KOPT-K1 (cell line): Measurements from ENCODE around the gene C5AR2.
"Not testable (repeated sequence)": the region's sequence is repeated elsewhere in the genome, so short reads cannot be mapped to it uniquely, and the experiment has no call there.

Experiments used
- H3K27ac ChIP-seq: fragments of 200-600 bp; sonication (generic); 2 replicates; pipeline ENCODE4 v1.5.1; 2016; ENCODE audit warnings: antibody characterized with exemption, mild to moderate bottlenecking, low read depth, low read length; ENCODE audit not compliant: poor library complexity, severe bottlenecking
- H3K36me3 ChIP-seq: fragments of 200-600 bp; sonication (generic); 2 replicates; pipeline ENCODE4 v1.5.1; 2017; ENCODE audit warnings: antibody characterized with exemption, mild to moderate bottlenecking, low read length, moderate library complexity; ENCODE audit not compliant: insufficient read depth
- H3K9me3 ChIP-seq: fragments of 200-600 bp; sonication (generic); 2 replicates; pipeline ENCODE4 v1.5.1; 2017; ENCODE audit warnings: antibody characterized with exemption, low read length, mild to moderate bottlenecking; ENCODE audit not compliant: insufficient read depth, poor library complexity, severe bottlenecking

C5AR2 gene

DNA sequence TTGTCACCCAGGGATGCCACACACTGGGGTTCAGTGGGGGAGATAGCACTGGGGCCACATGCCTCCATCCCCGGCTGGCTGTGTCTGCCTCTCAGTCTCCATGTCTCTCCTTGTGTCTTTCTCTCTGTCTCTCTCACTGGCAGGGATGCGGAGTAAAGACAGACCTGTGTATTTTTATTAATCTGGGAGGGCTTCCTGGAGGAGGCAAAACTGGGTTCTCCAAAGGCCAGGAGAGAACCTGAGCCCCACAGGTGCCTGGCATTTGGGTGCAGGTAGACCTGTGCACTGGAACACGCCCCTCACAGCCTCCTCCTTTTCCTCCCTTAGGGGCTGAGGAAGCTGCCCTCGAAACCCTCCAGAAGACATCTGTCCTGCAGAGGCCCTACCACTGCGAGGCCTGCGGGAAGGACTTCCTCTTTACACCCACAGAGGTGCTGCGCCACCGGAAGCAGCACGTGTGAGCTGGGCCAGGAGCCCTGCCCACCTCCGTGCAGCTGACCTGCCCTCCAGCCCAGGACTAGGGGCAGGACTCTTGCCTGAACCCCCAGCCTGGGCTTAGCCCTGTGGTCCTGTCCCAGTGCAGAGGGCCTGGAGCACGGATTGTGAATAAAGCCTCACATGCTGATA lies 49.8 kb downstream of the C5AR2 start:
- Histone ChIP-seq H3K36me3 (peaks cover 53% of the 10 kb centered on the region; the same call in 1 of the 2 replicates), H3K9me3 (no peaks in the 10 kb centered on the region), H3K27ac (no peak overlapping the region)

DNA sequence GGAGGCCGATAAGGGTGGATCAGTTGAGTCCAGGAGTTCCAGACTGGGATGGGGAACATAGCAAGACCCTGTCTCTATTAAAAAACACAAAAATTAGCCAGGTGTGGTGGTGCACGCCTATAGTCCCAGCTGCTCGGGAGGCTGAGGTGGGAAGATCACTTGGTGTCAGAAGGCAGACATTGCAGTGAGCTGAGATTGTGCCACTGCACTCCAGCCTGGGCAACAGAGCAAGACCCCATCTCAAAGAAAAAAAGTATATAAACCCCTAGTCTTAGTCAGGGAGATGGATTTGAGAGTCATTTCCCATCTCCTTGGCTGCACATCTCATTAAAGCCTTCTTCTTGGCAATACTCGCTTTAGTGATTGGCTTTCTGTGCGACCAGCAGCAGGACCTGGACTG lies 51.9 kb downstream of the C5AR2 start:
- not testable (repeated sequence) for H3K27ac ChIP-seq, H3K9me3 ChIP-seq
- H3K36me3 ChIP-seq = peaks cover 35% of the 10 kb centered on the region; the same call in 1 of the 2 replicates

GRCh38 chr19:47384533-47384932 lies 52.6 kb downstream of the C5AR2 start:
- H3K36me3 ChIP-seq = peaks cover 29% of the 10 kb centered on the region; the same call in 1 of the 2 replicates
- not testable (repeated sequence) for H3K9me3 ChIP-seq, H3K27ac ChIP-seq

DNA sequence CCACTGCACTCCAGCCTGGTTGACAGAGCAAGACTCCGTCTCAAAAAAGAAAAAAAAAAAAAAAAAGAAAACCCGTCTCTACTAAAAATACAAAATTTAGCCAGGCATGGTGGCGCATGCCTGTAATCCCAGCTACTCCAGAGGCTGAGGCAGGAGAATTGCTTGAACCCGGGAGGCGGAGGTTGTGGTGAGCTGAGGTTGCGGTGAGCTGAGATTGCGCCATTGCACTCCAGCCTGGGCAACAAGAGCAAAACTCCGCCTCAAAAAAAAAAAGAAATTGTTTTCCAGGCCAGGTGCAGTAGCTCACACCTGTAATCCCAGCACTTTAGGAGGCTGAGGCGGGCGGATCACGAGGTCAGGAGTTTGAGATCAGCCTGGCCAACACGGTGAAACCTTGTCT lies 54.6 kb downstream of the C5AR2 start:
- not testable (repeated sequence) for H3K9me3 ChIP-seq, H3K27ac ChIP-seq, H3K36me3 ChIP-seq

GRCh38 chr19:47387623-47388022 lies 55.6 kb downstream of the C5AR2 start:
- H3K36me3 ChIP-seq, H3K9me3 ChIP-seq, H3K27ac ChIP-seq: not testable (repeated sequence)

- H3K36me3 ChIP-seq, H3K9me3 ChIP-seq, H3K27ac ChIP-seq: not testable (repeated sequence)
These were observed 56.7 kb downstream of the C5AR2 start for GRCh38 chr19:47388721-47389120.

DNA sequence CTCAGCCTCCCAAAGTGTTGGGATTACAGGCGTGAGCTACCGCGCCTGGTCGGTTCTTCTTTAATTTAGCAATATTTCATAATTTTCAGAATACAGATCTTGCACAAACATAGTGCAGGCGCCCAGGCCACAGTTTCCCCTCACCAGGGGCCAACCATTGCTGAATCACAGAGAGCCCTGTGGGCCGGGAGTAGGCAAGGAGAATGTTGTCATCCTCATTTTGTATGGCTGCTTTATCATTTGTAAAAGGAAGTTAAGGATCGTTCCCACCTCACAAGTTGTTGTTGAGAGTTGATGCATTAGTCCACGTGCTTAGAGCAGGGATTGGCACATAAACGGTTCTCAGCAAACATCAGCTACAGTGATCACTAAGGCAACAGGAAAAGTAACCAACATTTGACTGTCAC lies 57.2 kb downstream of the C5AR2 start:
- Histone ChIP-seq H3K36me3 (no peaks in the 10 kb centered on the region), H3K9me3 (no peaks in the 10 kb centered on the region), H3K27ac (no peak overlapping the region)

- no peaks in the 10 kb centered on the region for H3K36me3 ChIP-seq
- no peak overlapping the region for H3K27ac ChIP-seq
- no peaks in the 10 kb centered on the region for H3K9me3 ChIP-seq
These were observed 58.8 kb downstream of the C5AR2 start for GRCh38 chr19:47390533-47391488.

DNA sequence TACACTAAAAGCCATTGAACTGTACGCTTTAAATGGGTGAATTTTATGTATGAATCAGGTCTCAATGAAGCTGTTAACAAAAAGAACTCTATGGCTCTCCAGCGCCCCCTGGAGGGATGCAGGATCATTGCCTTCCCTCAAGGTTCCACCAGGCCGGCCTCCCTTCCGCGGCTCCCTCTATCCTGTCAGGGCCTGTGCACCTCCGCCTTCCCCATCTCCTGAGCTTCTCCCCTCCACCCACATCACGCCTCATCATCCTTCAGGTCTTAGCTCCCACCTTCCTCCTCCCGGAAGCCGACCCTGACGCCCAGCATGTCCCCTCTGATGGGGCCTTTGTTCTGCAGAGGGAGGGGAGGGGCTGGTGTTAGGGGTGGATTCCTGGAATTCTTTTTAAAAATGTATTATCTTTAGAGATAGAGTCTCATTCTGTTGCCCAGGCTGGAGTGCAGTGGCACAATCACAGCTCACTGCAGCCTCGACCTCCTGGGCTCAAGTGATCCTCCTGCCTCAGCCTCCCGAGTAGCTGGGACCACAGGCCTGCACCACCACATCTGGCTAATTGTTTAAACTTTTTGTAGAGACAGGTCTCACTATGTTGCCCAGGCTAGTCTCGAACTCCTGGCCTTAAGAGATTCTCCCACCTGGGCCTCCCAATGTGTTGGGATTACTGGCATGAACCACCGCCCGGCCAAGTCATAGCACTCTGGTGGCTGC lies 59.7 kb downstream of the C5AR2 start:
- H3K36me3 ChIP-seq = no peaks in the 10 kb centered on the region
- no peaks in the 10 kb centered on the region for H3K9me3 ChIP-seq
- no peak overlapping the region for H3K27ac ChIP-seq
